MCF 10A (cell line): ENCODE measurements around the gene STK35. TPM values are rescaled to one million over a fixed set of nuclear protein-coding genes. Genes with fewer than 3 reads are reported as not detected.

Experiments
- BruUV-seq: library from RNA; stranded (reverse); fragments of 400-500 nt; replicated peaks from 2 replicates; lab custom pipeline; 2021; lab: Mats Ljungman, UMichigan
- CTCF ChIA-PET: fragments of 300-600 bp; sonication (Branson Sonifier 250); formaldehyde crosslinking; extraction: SDS; loops from one replicate; lab custom pipeline; 2021; ENCODE audit warnings: antibody characterized with exemption, inconsistent platforms; lab: Yijun Ruan, JAX
- POLR2A ChIA-PET: fragments of 300-600, 350-650 bp; sonication (Branson Sonifier 250); formaldehyde crosslinking; extraction: SDS; loops from one replicate; lab custom pipeline; 2020; ENCODE audit warnings: antibody characterized with exemption, inconsistent platforms; lab: Yijun Ruan, JAX
- DNase-seq: peaks from one replicate; pipeline ENCODE4 v3.0.0-alpha.2; 2018; ENCODE audit not compliant: unreplicated experiment
- H3K27ac Mint-ChIP-seq: one replicate; pipeline ENCODE4 v1.8.0; 2022; ENCODE audit warnings: mild to moderate bottlenecking, low read depth, mixed read lengths; ENCODE audit not compliant: unreplicated experiment
- H3K27me3 Mint-ChIP-seq: one replicate; pipeline ENCODE4 v1.8.0; 2022; ENCODE audit warnings: mixed read lengths; ENCODE audit not compliant: insufficient read depth, unreplicated experiment
- H3K36me3 Mint-ChIP-seq: one replicate; pipeline ENCODE4 v1.8.0; 2022; ENCODE audit warnings: mild to moderate bottlenecking, moderate library complexity, mixed read lengths; ENCODE audit not compliant: insufficient read depth, unreplicated experiment
- H3K4me1 Mint-ChIP-seq: one replicate; pipeline ENCODE4 v1.8.0; 2022; ENCODE audit warnings: mixed read lengths; ENCODE audit not compliant: insufficient read depth, unreplicated experiment
- H3K4me3 Mint-ChIP-seq: one replicate; pipeline ENCODE4 v1.8.0; 2022; ENCODE audit warnings: mild to moderate bottlenecking, moderate library complexity, mixed read lengths; ENCODE audit not compliant: unreplicated experiment
- H3K9me3 Mint-ChIP-seq: one replicate; pipeline ENCODE4 v1.8.0; 2022; ENCODE audit warnings: mixed read lengths; ENCODE audit not compliant: unreplicated experiment
- CTCF ChIP-seq: fragments of 200-600 bp; IDR thresholded peaks from one replicate; pipeline ENCODE4 v1.8.0; 2022; ENCODE audit warnings: antibody characterized with exemption, mild to moderate bottlenecking; ENCODE audit not compliant: unreplicated experiment
- intact Hi-C: fragments of 100-400 bp; cut with micrococcal nuclease; formaldehyde crosslinking; loops from 2 replicates; pipeline ENCODE4 v1.14.1; 2022
- total RNA-seq: library from RNA; stranded (reverse); gene quantifications from 2 replicates; pipeline ENCODE4 v1.2.3, GENCODE V29; 2022

Gene STK35
- total RNA-seq, 1 experiment from 2014 or later, result 18.2 TPM

- ChIA-PET POLR2A (interaction anchor here (0.7 to 3.8 kb wide), 3 partner anchors 9 to 40 kb away, joined by 3 to 12 read pairs (median 4); partner anchors contain the start of gene STK35), CTCF (interaction anchor here (0.8 to 1.6 kb wide), 4 partner anchors 7 to 51 kb away, joined by 3 to 8 read pairs (median 6); no protein-coding TSS in a partner anchor)
- Mint-ChIP-seq H3K9me3 (no peaks in the 10 kb centered on the region), H3K27ac (no peak overlapping the region), H3K4me3 (no peak overlapping the region), H3K36me3 (peaks cover 19% of the 10 kb centered on the region), H3K4me1 (no peaks in the 10 kb centered on the region), H3K27me3 (no peaks in the 10 kb centered on the region)
- intact Hi-C loops, result no loop called here
- BruUV-seq, result no TSS peak
- no peak for TF ChIP-seq CTCF
- no peak for DNase-seq
These were observed 41.0 kb downstream of the STK35 start for GRCh38 chr20:2142649-2143048.

GRCh38 chr20:2143594-2143993 is 42.0 kb downstream of the STK35 start:
- intact Hi-C loops, result no loop called here
- no peak for TF ChIP-seq CTCF
- POLR2A ChIA-PET, result interaction anchor here (0.7 to 1.0 kb wide), 2 partner anchors 40 to 254 kb away, joined by 3 read pairs; no protein-coding TSS in a partner anchor
- no peak for DNase-seq
- Mint-ChIP-seq H3K27me3 (no peaks in the 10 kb centered on the region), H3K9me3 (no peaks in the 10 kb centered on the region), H3K4me3 (no peak overlapping the region), H3K4me1 (no peaks in the 10 kb centered on the region), H3K27ac (no peak overlapping the region), H3K36me3 (peaks cover 22% of the 10 kb centered on the region)
- CTCF ChIA-PET, result interaction anchor here (0.8 to 1.3 kb wide), 4 partner anchors 8 to 50 kb away, joined by 3 to 6 read pairs (median 3); no protein-coding TSS in a partner anchor
- no TSS peak for BruUV-seq

- BruUV-seq, result no TSS peak
- Mint-ChIP-seq H3K36me3 (peaks cover 30% of the 10 kb centered on the region), H3K4me1 (no peaks in the 10 kb centered on the region)
These were observed 43.2 kb downstream of the STK35 start for GRCh38 chr20:2144850-2145249.

GRCh38 chr20:2145376-2145775 is 43.7 kb downstream of the STK35 start:
- BruUV-seq, result TSS peak; percentile 5
- ChIA-PET CTCF (no interaction called here), POLR2A (no interaction called here)
- no peak overlapping the region for H3K4me3 Mint-ChIP-seq
- H3K9me3 Mint-ChIP-seq, result no peaks in the 10 kb centered on the region
- peaks cover 3% of the 10 kb centered on the region for H3K4me1 Mint-ChIP-seq
- intact Hi-C loops, result no loop called here
- no peaks in the 10 kb centered on the region for H3K27me3 Mint-ChIP-seq
- DNase-seq, result no peak
- peaks cover 30% of the 10 kb centered on the region for H3K36me3 Mint-ChIP-seq
- H3K27ac Mint-ChIP-seq, result no peak overlapping the region
- no peak for TF ChIP-seq CTCF

More at GRCh38 chr20:2144850-2145249, 43.2 kb downstream of the STK35 start:
- intact Hi-C loops, result no loop called here
- Mint-ChIP-seq H3K9me3 (no peaks in the 10 kb centered on the region), H3K4me3 (no peak overlapping the region), H3K27ac (no peak overlapping the region), H3K27me3 (no peaks in the 10 kb centered on the region)
- ChIA-PET CTCF (no interaction called here), POLR2A (no interaction called here)
- no peak for DNase-seq
- TF ChIP-seq CTCF, result no peak
